Activated B cell treated with CpG ODN at 0.5 μM for 24 hours (primary cell): ENCODE data around the gene TBL2. TPM values are rescaled to one million over a fixed set of nuclear protein-coding genes. Genes with fewer than 3 reads are reported as not detected.

Experiments used
- ATAC-seq: fragments of 200-7000 bp; cut with Tn5 transposase; one replicate; pipeline ENCODE4 v1.10.0; 2021; ENCODE audit warnings: low read depth, mild to moderate bottlenecking, moderate library complexity
- CTCF ChIA-PET: fragments of 350-600 bp; sonication (Branson Sonifier 250); formaldehyde crosslinking; loops from one replicate; lab custom pipeline; 2021; ENCODE audit warnings: antibody characterized with exemption; lab: Charles Lee
- POLR2A ChIA-PET: fragments of 350-600 bp; sonication (Branson Sonifier 250); formaldehyde crosslinking; loops from one replicate; lab custom pipeline; 2021; ENCODE audit warnings: antibody characterized with exemption; lab: Charles Lee
- DNase-seq: peaks from one replicate; pipeline ENCODE4 v3.0.0; 2022
- H3K27ac Mint-ChIP-seq: one replicate; pipeline ENCODE4 v1.8.0; 2020; ENCODE audit warnings: mixed read lengths
- H3K27me3 Mint-ChIP-seq: one replicate; pipeline ENCODE4 v1.8.0; 2021; ENCODE audit warnings: mixed read lengths
- H3K36me3 Mint-ChIP-seq: one replicate; pipeline ENCODE4 v1.8.0; 2021; ENCODE audit warnings: low read depth, mixed read lengths
- H3K4me1 Mint-ChIP-seq: one replicate; pipeline ENCODE4 v1.8.0; 2021; ENCODE audit warnings: mixed read lengths
- H3K4me3 Mint-ChIP-seq: one replicate; pipeline ENCODE4 v1.8.0; 2020; ENCODE audit warnings: mild to moderate bottlenecking, mixed read lengths
- H3K9me3 Mint-ChIP-seq: one replicate; pipeline ENCODE4 v1.8.0; 2020; ENCODE audit warnings: mixed read lengths
- intact Hi-C: fragments of 100-400 bp; cut with micrococcal nuclease; formaldehyde crosslinking; loops from one replicate; pipeline ENCODE4 v1.15.1; 2024
- total RNA-seq: library from RNA; stranded (reverse); gene quantifications from 2 replicates; pipeline ENCODE4 v1.2.3, GENCODE V29; 2022
- TF ChIP-seq, protein P1 (sequence below): fragments of 200-600 bp; IDR thresholded peaks from one replicate; pipeline ENCODE4 v1.8.0; 2022; ENCODE audit warnings: antibody characterized with exemption, mild to moderate bottlenecking

TBL2 gene
- total RNA-seq, 1 donor from 2014 or later: 33.5 TPM

DNA sequence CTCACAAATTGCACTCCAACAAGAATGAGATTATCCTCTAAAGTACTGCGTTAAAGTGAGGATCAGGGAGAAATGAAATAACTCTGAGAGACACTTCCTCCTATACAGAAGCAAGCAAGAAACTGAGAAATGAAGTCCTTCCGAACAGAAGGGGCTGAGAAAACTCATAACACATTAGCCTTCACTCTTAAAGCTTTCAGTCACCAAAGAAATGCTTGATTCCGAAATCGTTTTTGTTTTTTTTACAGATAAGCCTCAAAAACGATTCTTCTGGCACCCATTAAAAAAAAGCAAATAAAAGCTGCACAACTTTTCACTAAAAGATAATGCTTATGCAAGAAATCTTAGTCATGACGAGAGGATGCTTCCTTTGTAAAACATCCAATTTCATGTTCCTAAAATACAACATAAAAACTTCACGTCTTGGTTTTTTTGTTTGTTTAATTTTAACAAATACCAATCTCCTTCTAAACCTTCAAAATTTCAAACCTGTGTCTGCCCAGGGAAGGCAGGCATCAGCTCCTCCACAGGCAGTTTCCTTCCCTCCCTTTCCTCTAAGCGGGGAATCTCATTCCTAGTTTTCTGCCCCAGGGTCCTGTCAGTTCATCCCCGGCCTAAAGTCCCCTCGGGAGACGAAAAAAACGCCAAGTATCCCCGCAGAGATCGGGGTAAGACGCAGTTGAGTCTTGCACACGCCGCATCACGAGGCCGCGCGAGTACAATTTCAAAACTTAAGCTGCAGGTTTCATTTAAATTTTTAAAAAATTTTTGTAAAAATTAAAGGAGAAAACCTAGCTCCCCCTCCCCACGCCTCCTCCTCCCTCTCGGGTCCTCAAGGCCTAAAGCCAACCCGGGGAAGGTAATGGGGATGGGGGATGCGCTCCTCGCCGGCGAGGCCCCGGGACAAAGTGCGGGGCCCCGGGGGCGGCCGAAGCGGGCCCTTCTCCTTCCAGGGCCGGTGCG lies 57.4 kb downstream of the TBL2 start:
- CTCF ChIA-PET: interaction anchor here (1.6 kb wide), 1 partner anchor 147 kb away, joined by 3 read pairs; no protein-coding TSS in a partner anchor
- Mint-ChIP-seq H3K4me3 (peak overlapping the region; percentile 91), H3K4me1 (peaks cover 61% of the 10 kb centered on the region), H3K27ac (peak overlapping the region; percentile 81), H3K27me3 (no peaks in the 10 kb centered on the region), H3K9me3 (no peaks in the 10 kb centered on the region), H3K36me3 (peaks cover 34% of the 10 kb centered on the region)
- TF ChIP-seq, protein P1, sequence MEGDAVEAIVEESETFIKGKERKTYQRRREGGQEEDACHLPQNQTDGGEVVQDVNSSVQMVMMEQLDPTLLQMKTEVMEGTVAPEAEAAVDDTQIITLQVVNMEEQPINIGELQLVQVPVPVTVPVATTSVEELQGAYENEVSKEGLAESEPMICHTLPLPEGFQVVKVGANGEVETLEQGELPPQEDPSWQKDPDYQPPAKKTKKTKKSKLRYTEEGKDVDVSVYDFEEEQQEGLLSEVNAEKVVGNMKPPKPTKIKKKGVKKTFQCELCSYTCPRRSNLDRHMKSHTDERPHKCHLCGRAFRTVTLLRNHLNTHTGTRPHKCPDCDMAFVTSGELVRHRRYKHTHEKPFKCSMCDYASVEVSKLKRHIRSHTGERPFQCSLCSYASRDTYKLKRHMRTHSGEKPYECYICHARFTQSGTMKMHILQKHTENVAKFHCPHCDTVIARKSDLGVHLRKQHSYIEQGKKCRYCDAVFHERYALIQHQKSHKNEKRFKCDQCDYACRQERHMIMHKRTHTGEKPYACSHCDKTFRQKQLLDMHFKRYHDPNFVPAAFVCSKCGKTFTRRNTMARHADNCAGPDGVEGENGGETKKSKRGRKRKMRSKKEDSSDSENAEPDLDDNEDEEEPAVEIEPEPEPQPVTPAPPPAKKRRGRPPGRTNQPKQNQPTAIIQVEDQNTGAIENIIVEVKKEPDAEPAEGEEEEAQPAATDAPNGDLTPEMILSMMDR: no peak
- intact Hi-C loops: loop anchor here (5.0 kb wide), 1 partner anchor 1136 kb away; the partner anchor contains the start of gene GTF2I
- POLR2A ChIA-PET: interaction anchor here (0.7 to 2.6 kb wide), 7 partner anchors 12 to 692 kb away, joined by 3 to 29 read pairs (median 5); partner anchors contain the start of genes BCL7B and TBL2
- ATAC-seq (no peak), DNase-seq (no peak)

DNA sequence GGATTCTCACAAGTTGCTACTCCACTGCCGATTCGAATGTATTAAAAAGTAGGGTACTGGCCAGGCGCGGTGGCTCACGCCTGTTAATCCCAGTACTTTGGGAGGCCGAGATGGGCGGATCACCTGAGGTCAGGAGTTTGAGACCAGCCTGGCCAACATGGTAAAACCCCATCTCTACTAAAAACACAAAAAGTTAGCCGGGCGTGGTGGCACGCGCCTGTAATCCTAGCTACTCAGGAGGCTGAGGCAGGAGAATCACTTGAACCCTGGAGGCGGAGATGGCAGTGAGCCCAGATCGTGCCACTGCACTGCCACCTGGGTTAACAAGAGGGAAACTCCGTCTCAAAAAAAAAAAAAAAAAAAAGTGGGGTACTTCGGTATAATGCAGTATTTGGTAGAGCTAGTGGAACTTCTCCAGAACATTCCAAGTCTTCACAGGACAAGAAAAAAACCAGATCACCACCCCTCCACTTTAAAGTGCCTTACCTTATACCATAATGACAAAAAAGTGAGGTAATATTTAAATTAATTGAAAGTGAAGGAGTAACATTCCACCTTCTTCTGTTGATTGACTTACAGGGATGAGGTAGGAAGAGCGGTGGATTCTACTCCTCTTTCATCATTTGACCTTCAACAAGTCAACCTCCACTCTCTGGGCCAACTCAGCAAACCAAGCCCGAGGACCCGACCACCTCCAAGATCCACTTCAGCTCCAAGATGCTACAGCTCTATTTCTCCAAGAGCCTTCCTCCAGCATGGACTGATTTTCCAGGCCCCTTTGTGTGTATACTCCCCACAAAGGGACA lies 58.3 kb downstream of the TBL2 start:
- TF ChIP-seq, protein P1: no peak
- Mint-ChIP-seq H3K9me3 (no peaks in the 10 kb centered on the region), H3K4me3 (peak overlapping the region; percentile 91), H3K27ac (peak overlapping the region; percentile 81), H3K4me1 (peaks cover 55% of the 10 kb centered on the region), H3K36me3 (peaks cover 39% of the 10 kb centered on the region), H3K27me3 (no peaks in the 10 kb centered on the region)
- CTCF ChIA-PET: no interaction called here
- POLR2A ChIA-PET: interaction anchor here (0.7 to 1.1 kb wide), 2 partner anchors 12 to 35 kb away, joined by 3 to 4 read pairs; no protein-coding TSS in a partner anchor
- DNase-seq: no peak
- intact Hi-C loops: loop anchor here (5.0 kb wide), 1 partner anchor 1137 kb away; the partner anchor contains the start of gene GTF2I
- no peak for ATAC-seq

DNA sequence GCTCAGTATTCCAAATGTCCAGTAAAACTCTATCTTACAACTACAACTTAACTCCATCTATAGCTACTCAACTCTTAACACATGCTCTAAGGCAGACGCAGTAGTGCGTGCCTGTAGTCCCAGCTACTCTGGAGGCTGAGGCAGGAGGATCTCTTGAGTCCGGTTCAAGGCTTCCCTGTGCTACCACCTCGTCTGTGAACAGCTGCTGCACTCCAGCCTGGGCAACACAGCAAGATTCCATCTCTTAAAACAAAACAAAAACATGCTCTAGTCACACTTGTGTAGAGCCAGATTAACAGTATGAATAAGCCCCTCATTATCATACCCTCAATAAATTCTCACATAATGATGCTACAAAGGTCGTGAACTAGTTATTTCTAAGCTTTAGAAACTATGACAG lies 59.9 kb downstream of the TBL2 start:
- POLR2A ChIA-PET: interaction anchor here (0.6 to 0.9 kb wide), 2 partner anchors 9 to 51 kb away, joined by 3 read pairs; no protein-coding TSS in a partner anchor
- Mint-ChIP-seq H3K27me3 (no peaks in the 10 kb centered on the region), H3K9me3 (no peaks in the 10 kb centered on the region), H3K27ac (no peak overlapping the region), H3K4me1 (peaks cover 54% of the 10 kb centered on the region), H3K4me3 (no peak overlapping the region), H3K36me3 (peaks cover 51% of the 10 kb centered on the region)
- ATAC-seq: no peak
- no peak for DNase-seq
- CTCF ChIA-PET: interaction anchor here (0.8 kb wide), 1 partner anchor 29 kb away, joined by 3 read pairs; no protein-coding TSS in a partner anchor
- intact Hi-C loops: no loop called here
- TF ChIP-seq, protein P1: no peak

Other genes with a start within 250 kb of the TBL2 start
- gene FZD9, start 144.8 kb downstream of the TBL2 start, total RNA-seq: 0.27 and 0.35 TPM in 2 replicates
- gene BAZ1B, start 56.3 kb downstream of the TBL2 start, total RNA-seq: 53.6 and 59.1 TPM in 2 replicates
- gene BCL7B, start 20.9 kb downstream of the TBL2 start, total RNA-seq: 62.0 and 62.6 TPM in 2 replicates
- gene MLXIPL, start 45.9 kb upstream of the TBL2 start, total RNA-seq: not detected in 2 replicates
- gene VPS37D, start 89.3 kb upstream of the TBL2 start, total RNA-seq: 0.17 and 0.24 TPM in 2 replicates
- gene DNAJC30, start 104.9 kb upstream of the TBL2 start, total RNA-seq: 13.7 and 14.2 TPM in 2 replicates
- 69.0 and 74.8 TPM in 2 replicates for gene BUD23, start 105.0 kb upstream of the TBL2 start, total RNA-seq
- gene STX1A, start 141.1 kb upstream of the TBL2 start, total RNA-seq: 1.8 and 2.1 TPM in 2 replicates
- gene ABHD11, start 160.2 kb upstream of the TBL2 start, total RNA-seq: 12.1 and 15.9 TPM in 2 replicates
- gene CLDN3, start 191.7 kb upstream of the TBL2 start, total RNA-seq: not detected in 2 replicates